Loucy (cell line): Measurements from ENCODE around the gene XRCC4.

Experiments used
- H2AFZ ChIP-seq: fragments of 200-600 bp; sonication (generic); 2 replicates; pipeline ENCODE4 v1.6.0; 2016; ENCODE audit warnings: antibody characterized with exemption, mild to moderate bottlenecking, low read length, moderate library complexity
- H3F3A ChIP-seq: fragments of 200-600 bp; 2 replicates; pipeline ENCODE4 v1.6.0; 2016; ENCODE audit warnings: antibody characterized with exemption, low read depth, mild to moderate bottlenecking
- H3K27me3 ChIP-seq: fragments of 200-600 bp; sonication (generic); 2 replicates; pipeline ENCODE4 v1.6.1; 2014; ENCODE audit warnings: low read length, mild to moderate bottlenecking; ENCODE audit not compliant: insufficient read depth, poor library complexity, severe bottlenecking
- H3K36me3 ChIP-seq: fragments of 200-600 bp; sonication (generic); 2 replicates; pipeline ENCODE4 v1.6.1; 2016; ENCODE audit warnings: low read length; ENCODE audit not compliant: insufficient read depth
- H3K4me1 ChIP-seq: fragments of 200-600 bp; sonication (generic); 2 replicates; pipeline ENCODE4 v1.5.1; 2014; ENCODE audit warnings: low read length, mild to moderate bottlenecking; ENCODE audit not compliant: insufficient read depth, poor library complexity, severe bottlenecking
- H3K4me2 ChIP-seq: fragments of 200-600 bp; sonication (generic); 2 replicates; pipeline ENCODE4 v1.6.0; 2014; ENCODE audit warnings: antibody characterized with exemption, low read length, low read depth, mild to moderate bottlenecking; ENCODE audit not compliant: poor library complexity, severe bottlenecking
- H3K4me3 ChIP-seq: fragments of 200-600 bp; sonication (generic); 2 replicates; pipeline ENCODE4 v1.5.1; 2014; ENCODE audit warnings: low read length, mild to moderate bottlenecking, mixed read lengths; ENCODE audit not compliant: poor library complexity, severe bottlenecking
- H3K79me2 ChIP-seq: fragments of 200-600 bp; sonication (generic); 2 replicates; pipeline ENCODE4 v1.6.1; 2014; ENCODE audit warnings: low read length; ENCODE audit not compliant: insufficient read depth
- H3K9ac ChIP-seq: fragments of 200-600 bp; sonication (generic); 2 replicates; pipeline ENCODE4 v1.6.0; 2014; ENCODE audit warnings: mild to moderate bottlenecking, low read depth, low read length, moderate library complexity; ENCODE audit not compliant: poor library complexity, severe bottlenecking
- H3K9me2 ChIP-seq: fragments of 200-600 bp; sonication (generic); replicated peaks from 2 replicates; pipeline ENCODE4 v1.6.1; 2016; ENCODE audit warnings: low read depth, low read length, mixed read lengths
- H3K9me3 ChIP-seq: fragments of 200-600 bp; sonication (generic); 2 replicates; pipeline ENCODE4 v1.6.1; 2014; ENCODE audit warnings: mild to moderate bottlenecking, antibody characterized with exemption, low read length, low read depth; ENCODE audit not compliant: insufficient read depth
- H4K20me1 ChIP-seq: fragments of 200-600 bp; sonication (generic); 2 replicates; pipeline ENCODE4 v1.6.0; 2014; ENCODE audit warnings: antibody characterized with exemption, low read length, mild to moderate bottlenecking; ENCODE audit not compliant: insufficient read depth, poor library complexity, severe bottlenecking
- CTCF ChIP-seq: fragments of 200-600 bp; sonication (generic); conservative IDR thresholded peaks from 2 replicates; pipeline ENCODE4 v1.5.1; 2014; ENCODE audit warnings: mild to moderate bottlenecking, antibody characterized with exemption, low read length
- EZH2phosphoT487 ChIP-seq: fragments of 200-600 bp; IDR thresholded peaks from 2 replicates; pipeline ENCODE4 v1.6.1; 2018; ENCODE audit warnings: antibody characterized with exemption, mild to moderate bottlenecking, moderate library complexity, borderline replicate concordance

Gene XRCC4

GRCh38 chr5:83157163-83157562 is 79.8 kb downstream of the XRCC4 start:
- H3K4me2 ChIP-seq: no peak overlapping the region
- H4K20me1 ChIP-seq: no peaks in the 10 kb centered on the region
- H3K4me3 ChIP-seq: no peak overlapping the region
- TF ChIP-seq EZH2phosphoT487 (no peak), CTCF (no peak)
- H3K36me3 ChIP-seq: no peaks in the 10 kb centered on the region
- H3F3A ChIP-seq: no peaks in the 10 kb centered on the region
- H3K4me1 ChIP-seq: peaks cover 23% of the 10 kb centered on the region
- H2AFZ ChIP-seq: no peak overlapping the region
- H3K9ac ChIP-seq: no peak overlapping the region
- no peaks in the 10 kb centered on the region for H3K27me3 ChIP-seq
- no peaks in the 10 kb centered on the region for H3K9me3 ChIP-seq
- no peaks in the 10 kb centered on the region for H3K9me2 ChIP-seq
- no peaks in the 10 kb centered on the region for H3K79me2 ChIP-seq

DNA sequence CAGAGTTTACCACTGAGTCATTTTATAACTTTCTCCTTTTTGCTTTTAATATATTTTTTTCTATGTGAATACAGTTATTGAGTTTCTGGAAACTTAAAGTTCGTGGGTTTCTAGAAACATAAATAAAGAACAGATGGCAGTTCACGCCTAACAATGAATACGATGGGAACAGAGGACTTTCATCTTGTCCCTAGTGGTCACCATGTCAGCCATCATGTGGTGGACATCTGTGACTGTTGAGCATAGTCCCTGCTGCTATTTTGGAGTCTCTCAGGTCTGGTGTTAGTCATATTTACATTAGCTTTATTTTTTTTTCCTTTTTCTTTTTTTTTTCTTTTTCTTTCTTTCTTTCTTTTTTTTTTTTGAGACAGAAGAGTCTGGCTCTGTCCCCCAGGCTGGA is 85.3 kb downstream of the XRCC4 start:
- no peaks in the 10 kb centered on the region for H3K27me3 ChIP-seq
- no peaks in the 10 kb centered on the region for H4K20me1 ChIP-seq
- H3K9me3 ChIP-seq: no peaks in the 10 kb centered on the region
- H3K9me2 ChIP-seq: no peaks in the 10 kb centered on the region
- no peaks in the 10 kb centered on the region for H3K4me1 ChIP-seq
- H3K79me2 ChIP-seq: no peaks in the 10 kb centered on the region
- H2AFZ ChIP-seq: no peak overlapping the region
- H3K36me3 ChIP-seq: no peaks in the 10 kb centered on the region
- TF ChIP-seq CTCF (no peak), EZH2phosphoT487 (no peak)
- H3F3A ChIP-seq: no peaks in the 10 kb centered on the region
- H3K9ac ChIP-seq: no peak overlapping the region
- H3K4me3 ChIP-seq: no peak overlapping the region
- no peak overlapping the region for H3K4me2 ChIP-seq

DNA sequence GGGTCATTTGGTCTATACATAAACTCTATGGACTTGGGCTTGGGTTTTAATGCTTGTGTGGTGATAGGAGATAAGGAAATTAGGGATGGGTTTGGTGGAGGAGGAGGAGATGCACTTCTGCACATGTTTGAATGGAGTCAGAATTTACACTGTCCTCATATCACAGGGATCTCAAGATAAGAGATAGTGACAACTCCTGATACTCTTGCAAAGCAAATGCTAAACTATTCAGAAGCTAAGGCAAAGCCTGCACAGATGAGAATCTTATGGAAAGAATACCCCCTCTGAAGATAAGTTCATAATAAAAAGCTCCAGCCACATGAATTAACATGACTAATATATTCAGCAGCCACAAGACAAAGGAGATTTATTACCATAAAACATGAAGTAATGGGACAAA is 90.2 kb downstream of the XRCC4 start:
- Histone ChIP-seq H3K4me2 (no peak overlapping the region), H3F3A (no peaks in the 10 kb centered on the region), H3K36me3 (no peaks in the 10 kb centered on the region), H2AFZ (no peak overlapping the region), H4K20me1 (no peaks in the 10 kb centered on the region), H3K4me1 (no peaks in the 10 kb centered on the region), H3K4me3 (no peak overlapping the region), H3K79me2 (no peaks in the 10 kb centered on the region), H3K9me3 (no peaks in the 10 kb centered on the region), H3K9ac (no peak overlapping the region), H3K9me2 (no peaks in the 10 kb centered on the region), H3K27me3 (no peaks in the 10 kb centered on the region)
- TF ChIP-seq EZH2phosphoT487 (no peak), CTCF (no peak)
